HEK293T (cell line): ENCODE measurements around the gene LRBA.
A peak's percentile ranks its signal among the peaks of the same experiment; 100 is the strongest.

Experiments used
- CTCF ChIA-PET: fragments of 350-600 bp; formaldehyde crosslinking; extraction: SDS; loops from one replicate; lab custom pipeline; 2021; ENCODE audit warnings: antibody characterized with exemption, inconsistent platforms; lab: Yijun Ruan, JAX
- POLR2A ChIA-PET: fragments of 350-600 bp; formaldehyde crosslinking; extraction: SDS; loops from one replicate; lab custom pipeline; 2020; ENCODE audit warnings: antibody characterized with exemption, inconsistent platforms; lab: Yijun Ruan, JAX
- DNase-seq: peaks from one replicate; pipeline ENCODE4 v3.0.0; 2012; ENCODE audit warnings: mixed read lengths; ENCODE audit errors: extremely low spot score
- ARNT ChIP-seq: fragments of 450-650 bp; IDR thresholded peaks from 2 replicates; pipeline ENCODE4 v1.6.1; 2017; ENCODE audit warnings: mild to moderate bottlenecking
- BHLHE40 ChIP-seq: fragments of 450-650 bp; IDR thresholded peaks from 2 replicates; pipeline ENCODE4 v1.6.1; 2016; ENCODE audit warnings: mild to moderate bottlenecking, moderate library complexity, borderline replicate concordance
- CTBP1 ChIP-seq: fragments of 450-650 bp; IDR thresholded peaks from 2 replicates; pipeline ENCODE4 v1.6.1; 2016; ENCODE audit warnings: borderline replicate concordance
- ELF4 ChIP-seq: fragments of 450-650 bp; IDR thresholded peaks from 2 replicates; pipeline ENCODE4 v1.6.1; 2017; ENCODE audit warnings: antibody characterized with exemption
- FOXA1 ChIP-seq: fragments of 450-650 bp; IDR thresholded peaks from 2 replicates; pipeline ENCODE4 v1.6.1; 2016; ENCODE audit warnings: mild to moderate bottlenecking
- FOXK2 ChIP-seq: fragments of 450-650 bp; IDR thresholded peaks from 2 replicates; pipeline ENCODE4 v1.6.1; 2016; ENCODE audit warnings: mild to moderate bottlenecking
- FOXM1 ChIP-seq: fragments of 450-650 bp; IDR thresholded peaks from 2 replicates; pipeline ENCODE4 v1.6.1; 2017; ENCODE audit warnings: mild to moderate bottlenecking, borderline replicate concordance
- HDGF ChIP-seq: fragments of 450-650 bp; IDR thresholded peaks from 2 replicates; pipeline ENCODE4 v1.6.1; 2017; ENCODE audit warnings: antibody characterized with exemption, borderline replicate concordance
- L3MBTL2 ChIP-seq: fragments of 450-650 bp; conservative IDR thresholded peaks from 2 replicates; pipeline ENCODE4 v1.6.1; 2016; ENCODE audit warnings: mild to moderate bottlenecking
- LEF1 ChIP-seq: fragments of 450-650 bp; IDR thresholded peaks from 2 replicates; pipeline ENCODE4 v1.6.1; 2017; ENCODE audit warnings: mild to moderate bottlenecking, borderline replicate concordance
- NFRKB ChIP-seq: fragments of 450-650 bp; IDR thresholded peaks from 2 replicates; pipeline ENCODE4 v1.6.1; 2016; ENCODE audit warnings: mild to moderate bottlenecking, moderate library complexity
- PKNOX1 ChIP-seq: fragments of 450-650 bp; IDR thresholded peaks from 2 replicates; pipeline ENCODE4 v1.6.1; 2016
- SP1 ChIP-seq: fragments of 450-650 bp; IDR thresholded peaks from 2 replicates; pipeline ENCODE4 v1.6.1; 2017
- SUZ12 ChIP-seq: fragments of 450-650 bp; IDR thresholded peaks from 2 replicates; pipeline ENCODE4 v1.6.1; 2016; ENCODE audit warnings: mild to moderate bottlenecking
- TARDBP ChIP-seq: fragments of 450-650 bp; IDR thresholded peaks from 2 replicates; pipeline ENCODE4 v1.6.1; 2016
- ZNF384 ChIP-seq: fragments of 450-650 bp; IDR thresholded peaks from 2 replicates; pipeline ENCODE4 v1.6.1; 2016

The LRBA gene

GRCh38 chr4:150418757-150419410 is 596.2 kb downstream of the LRBA start:
- POLR2A ChIA-PET, result no interaction called here
- no peak for DNase-seq
- CTCF ChIA-PET, result no interaction called here
- no peak for TF ChIP-seq SUZ12
- TF ChIP-seq HDGF, result no peak
- no peak for TF ChIP-seq BHLHE40
- TF ChIP-seq FOXK2, result no peak
- no peak for TF ChIP-seq FOXA1
- TF ChIP-seq PKNOX1, result no peak

GRCh38 chr4:150415213-150415612 is 599.9 kb downstream of the LRBA start:
- CTCF ChIA-PET, result no interaction called here
- TF ChIP-seq PKNOX1, result no peak
- TF ChIP-seq SP1, result no peak
- TF ChIP-seq ELF4, result no peak
- TF ChIP-seq TARDBP, result no peak
- TF ChIP-seq HDGF, result no peak
- DNase-seq, result no peak
- POLR2A ChIA-PET, result no interaction called here

GRCh38 chr4:150411520-150411919 is 603.6 kb downstream of the LRBA start:
- ChIA-PET POLR2A (no interaction called here), CTCF (no interaction called here)
- TF ChIP-seq L3MBTL2, result no peak
- TF ChIP-seq PKNOX1, result peak; percentile 45
- TF ChIP-seq FOXM1, result no peak
- TF ChIP-seq LEF1, result no peak
- no peak for TF ChIP-seq SP1
- TF ChIP-seq BHLHE40, result no peak
- DNase-seq, result no peak

- ChIA-PET POLR2A (no interaction called here), CTCF (no interaction called here)
- TF ChIP-seq BHLHE40, result no peak
- TF ChIP-seq CTBP1, result no peak
- TF ChIP-seq ARNT, result no peak
- TF ChIP-seq ELF4, result no peak
- TF ChIP-seq FOXA1, result no peak
- no peak for TF ChIP-seq ZNF384
- DNase-seq, result peak; percentile 59
Observed at GRCh38 chr4:150402871-150403272, 612.2 kb downstream of the LRBA start.

- DNase-seq, result no peak
- POLR2A ChIA-PET, result no interaction called here
- CTCF ChIA-PET, result no interaction called here
- TF ChIP-seq FOXA1 (no peak), BHLHE40 (no peak), ARNT (no peak), CTBP1 (no peak), ELF4 (no peak), SUZ12 (no peak), PKNOX1 (no peak), LEF1 (no peak), FOXK2 (no peak), SP1 (no peak), ZNF384 (no peak), TARDBP (no peak), HDGF (no peak), L3MBTL2 (no peak), FOXM1 (no peak), NFRKB (no peak)
Observed at GRCh38 chr4:150401083-150401687, 613.9 kb downstream of the LRBA start.

- POLR2A ChIA-PET, result no interaction called here
- DNase-seq, result no peak
- CTCF ChIA-PET, result no interaction called here
- no peak for TF ChIP-seq FOXK2
- no peak for TF ChIP-seq NFRKB
- no peak for TF ChIP-seq TARDBP
- TF ChIP-seq ARNT, result no peak
- TF ChIP-seq ZNF384, result no peak
Observed at GRCh38 chr4:150395872-150396271, 619.2 kb downstream of the LRBA start.

- ChIA-PET CTCF (no interaction called here), POLR2A (no interaction called here)
- TF ChIP-seq LEF1 (no peak), SUZ12 (no peak), SP1 (no peak), L3MBTL2 (no peak), FOXA1 (no peak), FOXM1 (no peak), HDGF (no peak), CTBP1 (no peak), ARNT (no peak), BHLHE40 (no peak), ELF4 (no peak)
- DNase-seq, result no peak
Observed at GRCh38 chr4:150394046-150394445, 621.0 kb downstream of the LRBA start.
